Esophagus muscularis mucosa (tissue), 4 donors: ENCODE measurements around the gene ARL1. TPM values are rescaled to one million over a fixed set of nuclear protein-coding genes. Genes with fewer than 3 reads are reported as not detected.

Experiments
- DNase-seq: peaks from one replicate; pipeline ENCODE4 v3.0.0-alpha.2; 2017; ENCODE audit errors: extremely low spot score
- H3K27ac ChIP-seq, 4 donors: fragments of 200-600 bp; sonication (generic); replicated peaks in 1 of 4; 1 replicate in 3 of 4; 2 replicates in 1 of 4; pipeline ENCODE4 v1.5.1; 2016 to 2019; ENCODE audit warnings: mild to moderate bottlenecking in 1 of 4
- H3K27me3 ChIP-seq, 4 donors: fragments of 200-600 bp; sonication (generic); one replicate each; pipeline versions ENCODE4 v1.5.1 to v1.6.0; 2016 to 2019
- H3K36me3 ChIP-seq, 4 donors: fragments of 200-600 bp; sonication (generic); one replicate each; pipeline ENCODE4 v1.5.1; 2016 to 2019
- H3K4me1 ChIP-seq, 4 donors: fragments of 200-600 bp; sonication (generic); one replicate each; pipeline ENCODE4 v1.5.1; 2016 to 2019
- H3K4me3 ChIP-seq, 4 donors: fragments of 200-600 bp; sonication (generic); 1 replicate in 2 of 4; 2 replicates in 2 of 4; pipeline ENCODE4 v1.5.1; 2016 to 2019; ENCODE audit warnings: mild to moderate bottlenecking in 4 of 4, moderate library complexity in 1 of 4
- H3K9me3 ChIP-seq, 4 donors: fragments of 200-600 bp; sonication (generic); 1 replicate in 3 of 4; 2 replicates in 1 of 4; pipeline ENCODE4 v1.5.1; 2016 to 2019
- EP300 ChIP-seq: sonication (generic); formaldehyde crosslinking; IDR thresholded peaks from one replicate; pipeline ENCODE4 v1.6.1; 2017; ENCODE audit warnings: antibody characterized with exemption
- POLR2A ChIP-seq: fragments of 450-650 bp; IDR thresholded peaks from one replicate; pipeline ENCODE4 v1.6.1; 2017; ENCODE audit warnings: antibody characterized with exemption, moderate library complexity, mild to moderate bottlenecking, low read depth
- POLR2AphosphoS5 ChIP-seq, 2 donors: sonication (generic); formaldehyde crosslinking; IDR thresholded peaks; one replicate each; pipeline ENCODE4 v1.6.1; 2017; ENCODE audit warnings: antibody characterized with exemption in 2 of 2
- WGBS: methylation state at CpG from one replicate; pipeline ENCODE4 v1.1.5; 2018; 5-methylcytosine and 5-hydroxymethylcytosine counted together
- intact Hi-C: fragments of 100-400 bp; cut with DNase I; formaldehyde crosslinking; loops from one replicate; pipeline ENCODE4 v1.15.1; 2023
- total RNA-seq, 4 donors: library from RNA; depleted of rRNA; stranded (reverse); fragments of >200 nt; gene quantifications; one replicate each; pipeline versions ENCODE4 v1.1.0 to v1.2.1, GENCODE V29; 2016
- TF ChIP-seq, protein P1 (sequence below), 3 experiments: fragments of 200-600 bp in 2 of 3; fragments of 450-650 bp in 1 of 3; sonication (generic) in 2 of 3; IDR thresholded peaks; one replicate each; pipeline ENCODE4 v1.5.1; 2017 to 2019; ENCODE audit warnings: antibody characterized with exemption in 3 of 3, mild to moderate bottlenecking in 2 of 3, moderate library complexity in 1 of 3

The ARL1 gene
- 10 to 100 TPM; 48.5 to 63.1 (median 54.4) TPM for total RNA-seq

DNA sequence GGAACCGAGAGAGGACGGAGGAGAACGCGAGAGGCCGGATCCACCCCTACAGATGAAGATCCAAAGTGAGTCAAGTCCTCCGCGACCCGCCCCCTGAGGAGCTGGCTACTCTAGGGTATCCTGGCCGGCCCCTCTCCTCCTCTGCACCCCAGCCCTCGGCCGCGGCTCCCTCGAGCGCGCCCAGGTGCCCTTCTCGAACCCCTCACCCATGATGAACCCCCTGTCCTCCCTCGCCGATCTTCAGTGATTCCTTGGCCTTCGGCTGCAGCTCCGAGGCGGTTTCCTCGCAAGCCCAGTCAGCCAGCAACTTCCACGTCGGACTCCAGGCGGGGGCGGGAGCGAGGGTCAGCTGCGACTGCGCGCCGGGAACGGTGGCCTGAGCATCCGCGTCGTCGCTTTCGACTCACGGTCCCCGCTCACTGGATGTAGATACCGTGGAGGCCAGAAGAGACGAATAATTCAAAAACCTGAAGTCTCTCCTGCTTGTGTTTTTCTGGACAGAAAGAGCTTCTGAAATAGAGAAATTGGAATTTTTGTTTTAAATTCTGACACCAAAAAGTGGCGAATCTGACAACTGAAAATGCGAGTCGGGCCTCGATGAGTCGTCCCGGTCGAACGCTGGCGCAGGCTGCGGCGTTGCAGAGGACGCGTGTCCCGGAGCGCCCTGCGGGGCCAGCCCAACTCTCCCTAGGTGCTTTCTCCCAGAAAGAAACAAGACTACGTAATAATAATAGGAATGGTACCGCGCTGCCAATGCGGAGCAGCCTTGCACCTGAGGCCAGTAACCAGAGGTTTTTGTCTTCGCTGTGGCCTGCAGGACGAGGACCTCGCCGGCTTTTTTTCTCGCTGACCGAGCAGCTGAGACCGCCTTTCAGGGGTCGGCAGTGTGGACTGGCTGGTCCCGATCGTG is at the start of gene ARL1:
TSS of gene ARL1 (minus strand) at position 337 of the 910 bp plus-strand sequence. CDS start at position 210, 127 bp downstream.
- Histone ChIP-seq H3K27me3 (no peaks in the 10 kb centered on the region), H3K36me3 (peaks cover 0 to 4% (median 0%) of the 10 kb centered on the region in 4 donors), H3K4me3 (peak within 1 kb of the TSS; percentile 73 to 92 (median 82)), H3K4me1 (peaks cover 23 to 39% (median 29%) of the 10 kb centered on the region in 4 donors), H3K9me3 (no peaks in the 10 kb centered on the region), H3K27ac (peak within 1 kb of the TSS; percentile 89 to 94 (median 90))
- under 1% methylated on average over 55 of the region's 71 CpGs for WGBS
- DNase-seq: peak; percentile 97
- TF ChIP-seq POLR2AphosphoS5 (IDR thresholded peaks at IDR 0.05) (peak; percentile 69 to 71), POLR2A (no peak)
- intact Hi-C loops: no loop called here

DNA sequence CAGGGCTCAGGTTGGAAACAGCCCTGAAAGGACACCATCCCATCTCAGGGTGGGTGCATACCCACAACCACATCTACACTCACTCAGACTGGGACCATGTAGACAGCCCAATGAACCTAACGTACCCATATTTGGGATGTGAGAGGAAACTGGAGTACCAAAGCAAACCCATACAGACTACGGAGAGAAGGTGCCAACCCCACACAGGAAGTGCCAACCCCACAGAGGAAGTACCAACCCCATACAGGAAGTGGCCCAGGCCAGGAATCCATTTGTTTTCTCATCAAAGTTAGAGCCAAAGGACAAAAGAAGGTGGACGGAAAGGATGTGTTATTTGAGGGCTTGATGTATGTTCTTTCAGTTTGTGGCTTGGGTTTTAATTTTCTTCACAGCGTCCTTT is 48.1 kb upstream of the ARL1 start:
- WGBS: 70% methylated on average over 4 of the region's 4 CpGs

DNA sequence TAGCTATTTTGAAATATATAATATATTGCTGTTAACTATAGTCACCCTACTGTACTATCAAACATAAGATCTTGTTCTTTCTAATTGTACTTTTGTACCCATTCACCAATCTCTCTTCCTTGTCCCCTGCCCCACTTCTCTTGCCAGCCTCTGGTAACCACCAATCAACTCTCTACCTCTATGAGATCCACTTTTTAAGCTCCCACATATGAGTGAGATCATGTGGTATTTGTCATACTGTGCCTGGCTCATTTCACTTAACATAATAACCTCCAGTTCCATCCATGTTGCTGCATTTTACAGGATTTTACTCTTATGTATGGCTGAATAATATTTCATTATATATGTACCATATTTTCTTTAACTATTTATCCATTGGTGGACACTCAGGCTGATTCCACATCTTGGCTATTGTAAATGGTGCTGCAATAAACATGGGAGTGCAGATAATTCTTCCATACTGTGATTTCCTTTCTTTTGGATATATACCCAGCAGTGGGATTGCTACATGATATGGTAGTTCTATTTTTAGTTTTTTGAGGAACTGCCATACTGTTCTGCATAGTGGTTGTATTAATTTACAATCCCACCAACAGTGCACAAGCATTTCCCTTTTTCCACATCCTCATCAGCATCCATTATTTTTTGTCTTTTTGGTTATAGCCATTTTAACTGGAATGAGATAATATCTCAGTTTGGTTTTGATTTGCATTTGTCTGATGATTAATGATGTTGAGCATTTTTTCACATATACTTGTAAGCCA is 34.1 kb upstream of the ARL1 start:
- Histone ChIP-seq H3K27ac (no peak overlapping the region), H3K4me1 (no peaks in the 10 kb centered on the region), H3K27me3 (no peaks in the 10 kb centered on the region), H3K36me3 (no peaks in the 10 kb centered on the region), H3K9me3 (no peaks in the 10 kb centered on the region), H3K4me3 (no peak overlapping the region)
- intact Hi-C loops: no loop called here
- TF ChIP-seq EP300: no peak
- TF ChIP-seq POLR2A: no peak
- no peak for DNase-seq

More for the DNA sequence above, 48.1 kb upstream of the ARL1 start:
- H3K9me3 ChIP-seq: peaks cover 0 to 8% (median 3%) of the 10 kb centered on the region in 4 donors
- H3K4me1 ChIP-seq: peaks cover 0 to 10% (median 7%) of the 10 kb centered on the region in 4 donors
- H3K36me3 ChIP-seq: no peaks in the 10 kb centered on the region
- intact Hi-C loops: no loop called here
- H3K27ac ChIP-seq: no peak overlapping the region
- no peak for TF ChIP-seq POLR2A
- TF ChIP-seq POLR2AphosphoS5 (IDR thresholded peaks at IDR 0.05): no peak
- TF ChIP-seq, protein P1, sequence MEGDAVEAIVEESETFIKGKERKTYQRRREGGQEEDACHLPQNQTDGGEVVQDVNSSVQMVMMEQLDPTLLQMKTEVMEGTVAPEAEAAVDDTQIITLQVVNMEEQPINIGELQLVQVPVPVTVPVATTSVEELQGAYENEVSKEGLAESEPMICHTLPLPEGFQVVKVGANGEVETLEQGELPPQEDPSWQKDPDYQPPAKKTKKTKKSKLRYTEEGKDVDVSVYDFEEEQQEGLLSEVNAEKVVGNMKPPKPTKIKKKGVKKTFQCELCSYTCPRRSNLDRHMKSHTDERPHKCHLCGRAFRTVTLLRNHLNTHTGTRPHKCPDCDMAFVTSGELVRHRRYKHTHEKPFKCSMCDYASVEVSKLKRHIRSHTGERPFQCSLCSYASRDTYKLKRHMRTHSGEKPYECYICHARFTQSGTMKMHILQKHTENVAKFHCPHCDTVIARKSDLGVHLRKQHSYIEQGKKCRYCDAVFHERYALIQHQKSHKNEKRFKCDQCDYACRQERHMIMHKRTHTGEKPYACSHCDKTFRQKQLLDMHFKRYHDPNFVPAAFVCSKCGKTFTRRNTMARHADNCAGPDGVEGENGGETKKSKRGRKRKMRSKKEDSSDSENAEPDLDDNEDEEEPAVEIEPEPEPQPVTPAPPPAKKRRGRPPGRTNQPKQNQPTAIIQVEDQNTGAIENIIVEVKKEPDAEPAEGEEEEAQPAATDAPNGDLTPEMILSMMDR (IDR thresholded peaks at IDR 0.05): no peak
- no peak for TF ChIP-seq EP300
- H3K27me3 ChIP-seq: no peaks in the 10 kb centered on the region
- DNase-seq: no peak
- H3K4me3 ChIP-seq: no peak overlapping the region

DNA sequence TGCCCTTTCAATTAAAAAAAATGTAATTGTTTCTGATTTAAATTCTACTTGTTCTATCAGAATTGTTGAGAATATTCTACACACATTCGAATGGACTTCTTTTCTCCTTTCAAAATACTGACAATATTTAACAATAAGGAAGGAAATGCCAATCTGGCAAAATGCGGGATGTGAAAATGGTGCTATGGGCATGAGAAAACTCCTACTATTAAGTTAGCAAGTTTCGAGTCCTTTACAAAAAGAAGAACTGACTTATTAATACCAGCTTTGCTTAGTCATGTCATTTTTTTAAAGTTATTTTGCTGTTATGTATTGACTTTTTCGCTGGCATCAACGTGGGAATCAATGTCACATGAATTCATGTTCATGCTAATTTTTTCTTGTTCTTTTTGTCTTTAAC is 31.7 kb upstream of the ARL1 start:
- no peak overlapping the region for H3K4me3 ChIP-seq
- no peaks in the 10 kb centered on the region for H3K36me3 ChIP-seq
- DNase-seq: no peak
- no peak overlapping the region for H3K27ac ChIP-seq
- TF ChIP-seq POLR2AphosphoS5 (IDR thresholded peaks at IDR 0.05): no peak
- no peaks in the 10 kb centered on the region for H3K4me1 ChIP-seq
- WGBS: 72% methylated on average over 5 of the region's 5 CpGs
- H3K27me3 ChIP-seq: no peaks in the 10 kb centered on the region
- H3K9me3 ChIP-seq: no peaks in the 10 kb centered on the region
- intact Hi-C loops: no loop called here

DNA sequence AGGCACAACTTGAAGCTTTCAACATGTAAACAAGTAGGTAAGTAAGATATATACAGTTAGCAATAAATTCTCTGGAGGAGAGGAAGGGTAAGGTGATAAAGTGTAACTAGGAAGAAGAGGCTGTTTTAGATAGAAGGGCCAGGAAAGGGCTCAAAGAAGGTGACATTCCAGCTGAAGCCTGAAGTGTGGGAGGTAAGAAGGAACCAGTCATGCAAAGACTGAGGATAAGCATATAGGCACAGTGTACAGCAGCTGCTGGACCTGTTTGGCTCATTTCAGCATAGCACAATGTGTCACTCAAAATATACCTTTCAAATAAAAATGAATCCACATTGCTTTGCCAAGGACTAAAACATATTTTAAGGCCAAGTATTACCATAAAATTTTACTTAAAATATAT is 28.6 kb upstream of the ARL1 start:
- H3K36me3 ChIP-seq: no peaks in the 10 kb centered on the region
- intact Hi-C loops: no loop called here
- TF ChIP-seq, protein P1 (IDR thresholded peaks at IDR 0.05): no peak
- TF ChIP-seq POLR2A (no peak), EP300 (no peak), POLR2AphosphoS5 (IDR thresholded peaks at IDR 0.05) (no peak)
- H3K4me3 ChIP-seq: no peak overlapping the region
- DNase-seq: no peak
- no peaks in the 10 kb centered on the region for H3K9me3 ChIP-seq
- H3K4me1 ChIP-seq: no peaks in the 10 kb centered on the region
- H3K27me3 ChIP-seq: no peaks in the 10 kb centered on the region
- H3K27ac ChIP-seq: no peak overlapping the region

DNA sequence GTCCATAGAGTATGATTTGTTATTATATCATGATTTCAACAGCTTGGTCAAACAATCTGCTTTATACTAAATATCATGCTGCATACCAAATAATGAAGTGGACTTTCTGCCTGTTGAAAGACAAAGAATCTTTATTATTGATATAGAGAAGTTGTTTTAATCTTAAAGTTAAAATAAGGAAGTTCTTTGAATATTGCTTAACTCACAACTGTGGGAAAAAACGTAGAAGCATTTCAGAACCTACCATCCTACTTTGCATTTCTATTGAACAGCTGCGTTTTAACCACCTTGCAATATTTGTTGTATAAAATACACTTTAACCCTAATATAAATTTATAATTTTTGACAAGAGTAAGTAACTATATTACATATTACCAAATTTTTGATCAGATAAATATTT is 22.9 kb upstream of the ARL1 start:
- no peak for DNase-seq
- intact Hi-C loops: no loop called here
- 54% methylated on average over 2 of the region's 2 CpGs for WGBS
- TF ChIP-seq EP300 (no peak), POLR2AphosphoS5 (IDR thresholded peaks at IDR 0.05) (no peak), POLR2A (no peak)
- TF ChIP-seq, protein P1 (IDR thresholded peaks at IDR 0.05): no peak
- no peaks in the 10 kb centered on the region for H3K27me3 ChIP-seq
- no peak overlapping the region for H3K27ac ChIP-seq
- H3K4me1 ChIP-seq: no peaks in the 10 kb centered on the region
- no peak overlapping the region for H3K4me3 ChIP-seq
- no peaks in the 10 kb centered on the region for H3K36me3 ChIP-seq
- H3K9me3 ChIP-seq: no peaks in the 10 kb centered on the region
